Suppressor macrophage treated with lipopolysaccharide for 4 hours (primary cell): Measurements from ENCODE around the gene ALKBH5.
"Not testable (repeated sequence)": the region's sequence is repeated elsewhere in the genome, so short reads cannot be mapped to it uniquely, and the experiment has no call there.

Experiments
- DNase-seq: peaks from one replicate; pipeline ENCODE4 v3.0.0-alpha.2; 2020

ALKBH5 gene

GRCh38 chr17:18186627-18186982 is 3.0 kb downstream of the ALKBH5 start:
- DNase-seq, result no peak

- DNase-seq, result no peak
Measured at GRCh38 chr17:18187226-18187625, 3.6 kb downstream of the ALKBH5 start.

GRCh38 chr17:18187821-18188761 is 4.5 kb downstream of the ALKBH5 start:
- DNase-seq, result peak; percentile 21

GRCh38 chr17:18190628-18191235 is 7.1 kb downstream of the ALKBH5 start:
- DNase-seq, result peak; percentile 27

GRCh38 chr17:18191236-18191667 is 7.6 kb downstream of the ALKBH5 start:
- DNase-seq, result no peak

GRCh38 chr17:18191967-18192366 is 8.3 kb downstream of the ALKBH5 start:
- no peak for DNase-seq

GRCh38 chr17:18194394-18194793 is 10.8 kb downstream of the ALKBH5 start:
- no peak for DNase-seq

- DNase-seq, result no peak
Measured at GRCh38 chr17:18194804-18195203, 11.2 kb downstream of the ALKBH5 start.

- no peak for DNase-seq
Measured at GRCh38 chr17:18195246-18195645, 11.6 kb downstream of the ALKBH5 start.

GRCh38 chr17:18197535-18198194 is 14.0 kb downstream of the ALKBH5 start:
- no peak for DNase-seq

GRCh38 chr17:18198530-18198929 is 14.9 kb downstream of the ALKBH5 start:
- no peak for DNase-seq

- no peak for DNase-seq
Measured at GRCh38 chr17:18201108-18201507, 17.5 kb downstream of the ALKBH5 start.

- no peak for DNase-seq
Measured at GRCh38 chr17:18203308-18203707, 19.7 kb downstream of the ALKBH5 start.

GRCh38 chr17:18205861-18206260 is 22.2 kb downstream of the ALKBH5 start:
- DNase-seq, result no peak

- DNase-seq, result no peak
Measured at GRCh38 chr17:18206962-18207361, 23.3 kb downstream of the ALKBH5 start.

GRCh38 chr17:18208092-18208491 is 24.5 kb downstream of the ALKBH5 start:
- DNase-seq, result no peak

GRCh38 chr17:18213666-18214270 is 30.1 kb downstream of the ALKBH5 start:
- DNase-seq, result no peak

- DNase-seq, result not testable (repeated sequence)
Measured at GRCh38 chr17:18216906-18217305, 33.3 kb downstream of the ALKBH5 start.

- peak; percentile 78 for DNase-seq
Measured at GRCh38 chr17:18217412-18218015, 33.9 kb downstream of the ALKBH5 start.

GRCh38 chr17:18218756-18219415 is 35.3 kb downstream of the ALKBH5 start:
- peak; percentile 23 for DNase-seq

GRCh38 chr17:18224053-18224386 is 40.4 kb downstream of the ALKBH5 start:
- DNase-seq, result no peak

GRCh38 chr17:18224387-18225120 is 40.9 kb downstream of the ALKBH5 start:
- DNase-seq, result no peak
